Muscle layer of duodenum (tissue), 2 donors: ENCODE results near the gene AP4B1.
A peak's percentile ranks its signal among the peaks of the same experiment; 100 is the strongest.

Source experiments
- H3K27ac ChIP-seq: one replicate; pipeline ENCODE4 v1.7.0; 2013; ENCODE audit warnings: mild to moderate bottlenecking, low read length
- H3K27me3 ChIP-seq: one replicate; pipeline ENCODE4 v1.7.0; 2013; ENCODE audit warnings: low read depth, mild to moderate bottlenecking, control low read depth, low read length
- H3K36me3 ChIP-seq, 2 donors: one replicate each; pipeline ENCODE4 v1.7.0; 2013; ENCODE audit warnings: low read length in 2 of 2, control low read depth in 1 of 2, mild to moderate bottlenecking in 1 of 2; ENCODE audit not compliant: insufficient read depth in 2 of 2, control insufficient read depth in 1 of 2
- H3K4me1 ChIP-seq, 2 donors: one replicate each; pipeline ENCODE4 v1.7.0; 2013; ENCODE audit warnings: low read length in 2 of 2, mild to moderate bottlenecking in 2 of 2, control low read depth in 1 of 2, moderate library complexity in 1 of 2; ENCODE audit not compliant: insufficient read depth in 2 of 2, control insufficient read depth in 1 of 2
- H3K4me3 ChIP-seq, 2 donors: one replicate each; pipeline ENCODE4 v1.7.0; 2013; ENCODE audit warnings: low read length in 2 of 2, low read depth in 1 of 2, mild to moderate bottlenecking in 1 of 2
- H3K9me3 ChIP-seq, 2 donors: one replicate each; pipeline ENCODE4 v1.7.0; 2013; ENCODE audit warnings: low read length in 2 of 2, control low read depth in 1 of 2, mild to moderate bottlenecking in 1 of 2; ENCODE audit not compliant: control insufficient read depth in 1 of 2
- donor health status: healthy.

Gene AP4B1

DNA sequence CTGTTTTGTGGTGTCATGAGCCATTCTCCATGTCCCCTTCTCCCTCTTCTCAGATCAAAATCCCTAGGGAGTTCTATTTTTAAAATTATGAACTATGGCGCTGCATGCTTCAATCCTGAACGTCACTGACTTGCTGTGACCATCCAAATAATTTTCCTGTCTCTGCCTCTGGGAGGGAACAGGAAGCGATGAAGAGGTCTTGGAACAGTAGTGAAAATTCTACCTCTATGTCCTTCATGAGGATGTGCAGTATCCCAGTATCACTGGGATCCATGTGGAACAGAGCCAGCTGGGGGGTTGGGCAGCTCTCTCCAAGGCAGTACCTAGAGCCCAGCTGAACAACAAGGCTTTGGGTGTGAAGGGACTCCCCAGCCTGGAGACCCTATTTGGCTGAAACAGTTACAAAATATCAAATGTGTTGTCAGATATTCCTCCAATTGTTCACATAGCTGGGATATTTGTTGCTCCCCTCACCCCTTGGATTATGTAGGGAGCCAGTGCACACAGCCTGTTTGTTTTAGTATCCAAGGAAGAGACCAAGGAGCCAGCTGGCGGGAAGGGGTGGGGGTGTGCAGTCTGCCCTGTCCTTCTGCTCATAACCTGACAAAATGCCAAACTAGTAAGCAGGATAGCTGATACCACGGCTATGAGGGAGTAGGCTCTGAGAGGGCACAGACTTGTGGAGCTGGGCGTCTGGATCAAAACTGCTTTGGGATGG lies 8.2 kb upstream of the AP4B1 start:
- Histone ChIP-seq H3K36me3 (peaks cover 18 to 19% of the 10 kb centered on the region in 2 donors), H3K27me3 (no peaks in the 10 kb centered on the region), H3K9me3 (no peaks in the 10 kb centered on the region), H3K27ac (peak overlapping the region; percentile 77), H3K4me3 (peak overlapping the region in 1 of 2 donors; percentile 26), H3K4me1 (peaks cover 0 to 13% of the 10 kb centered on the region in 2 donors)

DNA sequence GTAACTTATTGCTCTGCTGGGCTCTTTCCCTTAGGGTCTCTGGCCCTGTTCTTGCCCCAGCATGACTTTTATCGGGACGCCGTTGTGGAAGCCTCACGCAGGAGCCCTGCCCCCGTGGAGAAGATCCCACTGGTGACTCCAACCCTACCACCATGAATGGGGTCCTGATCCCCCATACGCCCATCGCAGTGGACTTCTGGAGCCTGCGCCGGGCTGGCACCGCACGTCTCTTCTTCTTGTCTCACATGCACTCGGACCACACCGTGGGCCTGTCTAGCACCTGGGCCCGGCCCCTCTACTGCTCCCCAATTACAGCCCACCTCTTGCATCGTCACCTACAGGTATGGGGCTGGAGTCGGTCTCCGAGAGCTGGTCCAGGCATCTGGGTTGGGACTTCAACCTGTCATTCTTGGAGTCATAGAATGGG lies 849 bp upstream of the AP4B1 start:
- Histone ChIP-seq H3K9me3 (no peaks in the 10 kb centered on the region), H3K27ac (peak overlapping the region; percentile 98), H3K27me3 (no peaks in the 10 kb centered on the region), H3K4me1 (peaks cover 0 to 21% of the 10 kb centered on the region in 2 donors), H3K4me3 (peak overlapping the region; percentile 77 to 98), H3K36me3 (peaks cover 11 to 23% of the 10 kb centered on the region in 2 donors)

DNA sequence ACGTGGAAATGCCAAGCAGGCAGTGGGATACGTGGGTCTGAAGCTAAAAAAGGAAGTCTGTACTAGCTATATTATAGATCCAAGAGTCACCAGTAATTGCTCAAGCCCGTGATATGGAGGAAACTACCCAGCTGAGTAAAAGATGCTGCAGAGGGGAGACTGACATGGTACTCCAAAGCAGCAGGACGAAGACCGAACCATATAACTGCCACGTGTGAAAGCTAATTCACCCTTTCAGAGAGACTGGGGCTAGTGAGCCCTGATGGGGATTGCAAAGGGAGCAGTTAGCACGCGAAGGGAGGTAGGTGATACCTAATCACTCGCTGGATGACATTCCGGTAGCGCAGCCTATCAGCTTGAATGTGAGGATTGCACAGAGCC lies 316 bp downstream of the AP4B1 start:
- Histone ChIP-seq H3K27ac (peak overlapping the region; percentile 98), H3K4me3 (peak overlapping the region; percentile 77 to 98), H3K9me3 (no peaks in the 10 kb centered on the region), H3K27me3 (no peaks in the 10 kb centered on the region), H3K36me3 (peaks cover 14 to 34% of the 10 kb centered on the region in 2 donors), H3K4me1 (peaks cover 0 to 21% of the 10 kb centered on the region in 2 donors)

DNA sequence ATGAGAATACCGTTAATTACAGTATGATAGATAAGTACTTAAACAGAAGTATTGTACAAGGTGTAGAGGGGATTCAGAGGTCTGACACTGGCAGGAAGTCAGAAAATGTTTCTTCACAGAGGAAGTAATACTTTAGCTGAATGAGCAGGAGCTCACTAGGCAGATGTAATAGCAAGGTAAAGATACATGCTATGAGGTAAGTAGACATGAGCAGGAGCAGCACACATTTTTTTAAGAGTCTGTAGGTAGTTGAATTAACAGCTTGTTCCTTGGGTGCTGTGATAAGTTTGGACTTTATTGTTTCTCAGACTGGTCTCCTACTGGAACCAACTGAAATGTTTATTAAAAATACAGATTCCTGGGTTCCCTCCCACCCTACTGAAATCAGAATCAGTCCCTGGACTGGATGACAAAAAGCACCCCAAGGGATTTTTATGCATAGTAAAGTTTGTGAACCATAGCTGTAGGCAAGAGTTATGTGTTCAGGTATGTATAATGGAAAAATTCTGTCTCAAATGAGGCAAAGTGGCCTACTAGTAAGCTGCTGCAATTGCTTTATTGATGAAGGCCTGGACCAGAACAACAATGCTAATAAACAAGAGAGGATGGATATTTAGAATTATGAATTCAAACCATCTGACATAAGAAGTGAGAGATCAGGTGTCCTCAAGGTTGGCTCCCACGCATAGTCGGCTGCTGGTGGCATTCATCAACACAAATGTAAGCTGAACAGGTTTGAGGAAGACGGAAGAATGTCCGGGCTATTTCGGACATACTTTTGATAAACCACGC lies 902 bp downstream of the AP4B1 start:
- H3K36me3 ChIP-seq, result peaks cover 14 to 31% of the 10 kb centered on the region in 2 donors
- peaks cover 0 to 21% of the 10 kb centered on the region in 2 donors for H3K4me1 ChIP-seq
- H3K27me3 ChIP-seq, result no peaks in the 10 kb centered on the region
- peak overlapping the region; percentile 98 for H3K27ac ChIP-seq
- no peaks in the 10 kb centered on the region for H3K9me3 ChIP-seq
- peak overlapping the region; percentile 77 to 98 for H3K4me3 ChIP-seq

DNA sequence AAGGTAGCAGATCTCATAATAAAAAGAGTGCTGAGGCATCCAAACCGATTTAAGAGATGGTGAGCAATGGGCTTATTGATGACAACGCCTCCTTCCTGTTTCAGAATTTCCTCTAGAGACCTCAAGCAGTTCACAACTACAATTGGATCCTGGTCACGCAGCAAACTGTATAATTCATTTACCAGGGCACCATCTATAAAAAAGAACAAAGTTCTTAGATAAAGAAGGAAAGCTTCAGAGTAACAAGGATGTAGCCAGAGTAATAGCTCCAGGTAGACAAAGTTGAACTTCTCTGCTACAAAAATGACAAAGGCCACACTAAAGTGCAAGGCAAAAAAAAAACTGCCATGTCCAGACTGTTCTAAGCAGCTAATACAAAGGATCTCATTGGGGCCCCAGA lies 3.4 kb downstream of the AP4B1 start:
- Histone ChIP-seq H3K27me3 (no peaks in the 10 kb centered on the region), H3K36me3 (peaks cover 17 to 35% of the 10 kb centered on the region in 2 donors), H3K9me3 (no peaks in the 10 kb centered on the region), H3K4me3 (no peak overlapping the region), H3K4me1 (peaks cover 0 to 22% of the 10 kb centered on the region in 2 donors), H3K27ac (no peak overlapping the region)

DNA sequence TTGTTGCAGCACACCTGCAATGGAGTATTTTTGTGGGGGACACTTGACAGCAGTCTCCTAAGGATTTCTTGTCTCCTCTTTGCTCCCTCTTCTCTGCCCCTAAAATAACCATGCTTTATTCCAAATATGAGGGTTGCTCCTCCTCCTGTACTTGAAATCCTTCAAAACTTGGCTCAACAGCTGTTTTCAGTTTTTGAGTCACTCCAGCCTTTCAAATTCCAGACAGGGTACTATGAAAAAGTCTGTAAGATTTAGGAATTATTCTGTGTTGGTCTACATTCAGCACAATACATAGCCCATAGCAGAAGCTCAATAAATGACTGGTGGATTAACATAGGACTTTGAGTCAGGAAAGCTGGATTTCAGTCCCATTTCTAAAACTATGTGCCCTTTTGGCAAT lies 5.5 kb downstream of the AP4B1 start:
- Histone ChIP-seq H3K9me3 (no peaks in the 10 kb centered on the region), H3K27me3 (no peaks in the 10 kb centered on the region), H3K4me3 (no peak overlapping the region), H3K36me3 (peaks cover 38 to 52% of the 10 kb centered on the region in 2 donors), H3K27ac (no peak overlapping the region), H3K4me1 (peaks cover 4 to 13% of the 10 kb centered on the region in 2 donors)

DNA sequence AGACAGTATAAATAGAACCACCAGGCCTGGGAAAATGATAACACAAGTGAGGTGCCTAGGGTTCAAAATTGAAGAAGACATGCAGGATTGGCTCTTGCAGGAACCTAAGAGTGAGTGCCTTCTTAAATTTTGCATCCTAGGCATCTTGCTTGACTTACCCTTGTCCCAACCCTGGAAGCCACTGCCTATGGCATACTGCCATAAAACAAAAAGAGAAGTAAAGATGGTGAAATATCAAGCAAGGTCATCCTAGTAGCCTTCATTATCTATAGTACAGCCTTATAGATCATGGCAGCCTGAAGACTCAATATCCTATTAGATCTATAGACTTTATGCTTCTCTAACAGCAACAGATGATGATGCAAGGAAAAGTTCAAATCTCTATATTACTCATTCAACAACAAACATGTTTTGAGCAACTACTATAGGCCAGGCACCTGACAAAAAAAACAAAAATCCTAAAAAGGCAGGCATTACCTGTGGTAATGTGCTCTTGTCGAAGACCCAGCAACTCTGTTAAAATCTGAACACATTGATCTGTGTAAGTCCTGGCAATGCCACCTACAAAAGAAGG lies 6.3 kb downstream of the AP4B1 start:
- peaks cover 4 to 6% of the 10 kb centered on the region in 2 donors for H3K4me1 ChIP-seq
- no peaks in the 10 kb centered on the region for H3K27me3 ChIP-seq
- H3K9me3 ChIP-seq, result no peaks in the 10 kb centered on the region
- H3K36me3 ChIP-seq, result peaks cover 39 to 52% of the 10 kb centered on the region in 2 donors
- no peak overlapping the region for H3K27ac ChIP-seq
- no peak overlapping the region for H3K4me3 ChIP-seq

DNA sequence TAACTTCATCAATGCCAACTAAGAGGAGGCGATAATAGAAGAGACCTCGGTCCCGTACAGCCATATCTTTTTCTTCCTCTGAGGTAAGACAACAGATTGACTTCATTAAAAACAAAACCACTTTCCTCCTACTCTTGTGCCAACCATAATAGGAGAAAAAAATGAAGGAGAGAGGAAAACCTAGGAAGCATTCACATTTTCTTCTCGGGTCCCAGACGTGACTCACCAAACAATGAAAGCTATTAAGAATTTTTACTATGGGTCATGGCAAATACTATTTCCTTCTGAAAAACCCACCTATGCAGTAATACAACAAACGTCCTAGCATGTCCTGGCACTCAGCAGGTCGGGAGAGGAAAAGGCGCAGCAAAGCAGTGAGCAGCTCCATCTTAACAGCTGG lies 8.6 kb downstream of the AP4B1 start:
- H3K27me3 ChIP-seq, result no peaks in the 10 kb centered on the region
- H3K4me1 ChIP-seq, result peaks cover 4 to 6% of the 10 kb centered on the region in 2 donors
- peaks cover 39 to 52% of the 10 kb centered on the region in 2 donors for H3K36me3 ChIP-seq
- H3K9me3 ChIP-seq, result no peaks in the 10 kb centered on the region
- no peak overlapping the region for H3K27ac ChIP-seq
- no peak overlapping the region for H3K4me3 ChIP-seq

DNA sequence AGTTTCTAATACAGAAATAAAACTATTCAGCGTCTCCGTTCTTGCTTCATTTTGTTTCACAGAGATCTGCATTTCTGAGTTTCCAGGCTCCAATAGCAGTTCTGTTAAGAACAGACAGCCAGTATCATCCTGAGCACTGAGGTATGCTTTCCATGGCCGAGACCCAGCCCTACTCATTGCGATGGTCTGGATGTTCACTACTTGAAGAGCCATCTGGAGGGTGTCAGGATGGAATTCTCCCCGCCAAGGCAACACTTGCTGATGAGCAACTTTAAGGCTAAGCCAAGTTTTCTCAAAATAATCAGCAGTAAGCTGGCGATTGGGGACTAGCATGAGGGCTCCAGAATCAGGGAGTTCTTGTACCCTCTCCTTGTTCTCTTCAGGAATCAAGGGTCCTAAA lies 9.5 kb downstream of the AP4B1 start:
- peaks cover 4 to 6% of the 10 kb centered on the region in 2 donors for H3K4me1 ChIP-seq
- peaks cover 34 to 43% of the 10 kb centered on the region in 2 donors for H3K36me3 ChIP-seq
- no peak overlapping the region for H3K27ac ChIP-seq
- H3K4me3 ChIP-seq, result no peak overlapping the region
- H3K27me3 ChIP-seq, result no peaks in the 10 kb centered on the region
- H3K9me3 ChIP-seq, result no peaks in the 10 kb centered on the region

DNA sequence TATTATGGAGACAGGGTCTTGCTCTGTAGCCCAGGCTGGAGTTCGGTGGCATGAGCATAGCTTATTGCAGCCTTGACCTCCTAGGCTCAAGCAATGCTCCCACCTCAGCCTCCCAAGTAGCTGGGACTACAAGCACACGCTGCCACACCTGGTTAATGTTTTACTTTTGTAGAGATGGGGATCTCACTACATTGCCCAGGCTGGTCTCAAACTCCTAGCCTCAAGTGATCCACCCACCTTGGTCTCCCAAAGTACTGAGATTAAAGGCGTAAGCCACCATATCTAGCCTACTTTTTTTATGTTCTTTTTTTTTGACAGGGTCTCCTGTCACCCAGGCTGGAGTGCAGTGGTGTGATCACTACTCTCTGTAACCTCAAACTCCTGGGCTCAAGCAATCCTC lies 11.3 kb downstream of the AP4B1 start:
- Histone ChIP-seq H3K36me3 (peaks cover 27 to 32% of the 10 kb centered on the region in 2 donors), H3K9me3 (no peaks in the 10 kb centered on the region), H3K27ac (no peak overlapping the region), H3K4me3 (no peak overlapping the region), H3K4me1 (peaks cover 2 to 4% of the 10 kb centered on the region in 2 donors), H3K27me3 (no peaks in the 10 kb centered on the region)

DNA sequence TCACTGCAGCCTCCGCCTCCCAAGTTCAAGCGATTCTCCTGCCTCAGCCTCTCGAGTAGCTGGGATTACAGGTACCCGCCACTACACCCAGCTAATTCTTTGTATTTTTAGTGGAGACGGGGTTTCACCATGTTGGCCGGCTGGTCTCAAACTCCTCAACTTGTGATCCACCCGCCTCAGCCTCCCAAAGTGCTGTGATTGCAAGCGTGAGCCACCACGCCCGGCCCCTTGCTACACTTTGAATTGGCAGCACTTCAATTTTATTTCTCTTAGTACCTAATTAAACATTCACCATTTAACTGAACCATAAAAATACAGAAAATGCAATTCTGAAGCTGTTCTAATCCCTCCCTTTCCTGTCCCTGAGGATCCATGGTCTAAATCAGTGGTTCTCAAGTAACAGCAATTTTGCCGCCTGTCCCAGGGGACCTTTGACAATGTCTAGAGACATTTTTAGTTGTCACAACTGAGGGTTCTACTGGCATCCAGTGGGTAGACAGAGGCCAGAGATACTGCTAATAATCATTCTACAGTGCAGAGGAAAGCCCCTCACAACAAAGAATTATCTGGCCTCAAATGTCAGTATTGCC lies 12.9 kb downstream of the AP4B1 start:
- Histone ChIP-seq H3K36me3 (peaks cover 19 to 25% of the 10 kb centered on the region in 2 donors), H3K27ac (no peak overlapping the region), H3K4me1 (peaks cover 0 to 4% of the 10 kb centered on the region in 2 donors), H3K27me3 (no peaks in the 10 kb centered on the region), H3K4me3 (no peak overlapping the region), H3K9me3 (no peaks in the 10 kb centered on the region)
